CD4-positive, alpha-beta T cell (primary cell): ENCODE measurements around the gene KCNC2. TPM values are rescaled to one million over a fixed set of nuclear protein-coding genes. Genes with fewer than 3 reads are reported as not detected.

Experiments
- ATAC-seq: fragments of 200-7000 bp; cut with Tn5 transposase; one replicate; pipeline ENCODE4 v1.10.0; 2022; ENCODE audit warnings: mild to moderate bottlenecking; ENCODE audit not compliant: poor library complexity
- CTCF ChIA-PET: fragments of 350-600 bp; sonication (Branson Sonifier 250); formaldehyde crosslinking; loops from one replicate; lab custom pipeline; 2021; ENCODE audit warnings: antibody characterized with exemption, inconsistent platforms; lab: Charles Lee
- POLR2A ChIA-PET: fragments of 350-600 bp; sonication (Branson Sonifier 250); formaldehyde crosslinking; loops from one replicate; lab custom pipeline; 2021; ENCODE audit warnings: antibody characterized with exemption, inconsistent platforms; lab: Charles Lee
- DNase-seq, 14 experiments: peaks; one replicate each; pipeline ENCODE4 v3.0.0-alpha.2; 2013 to 2020; ENCODE audit warnings: mixed read lengths in 2 of 14
- H3K27ac ChIP-seq, 2 donors: one replicate each; pipeline versions ENCODE4 v1.5.1 to v1.7.0; 2013; ENCODE audit warnings: low read length in 2 of 2, low read depth in 1 of 2, mild to moderate bottlenecking in 1 of 2
- H3K27me3 ChIP-seq, 2 experiments: 1 replicate in 1 of 2; 2 replicates in 1 of 2; pipeline versions ENCODE4 v1.6.1 to v1.7.0; 2013; ENCODE audit warnings: low read length in 2 of 2, control low read depth in 1 of 2, mild to moderate bottlenecking in 1 of 2, moderate library complexity in 1 of 2; ENCODE audit not compliant: insufficient read depth in 2 of 2, control insufficient read depth in 1 of 2
- H3K36me3 ChIP-seq: one replicate; pipeline ENCODE4 v1.6.1; 2013; ENCODE audit warnings: low read length, control low read depth; ENCODE audit not compliant: insufficient read depth
- H3K4me1 ChIP-seq: one replicate; pipeline ENCODE4 v1.6.1; 2013; ENCODE audit warnings: low read length, control low read depth; ENCODE audit not compliant: insufficient read depth
- H3K4me3 ChIP-seq: one replicate; pipeline ENCODE4 v1.5.1; 2013; ENCODE audit warnings: mild to moderate bottlenecking, low read length, moderate library complexity
- H3K9me3 ChIP-seq, 2 experiments: 1 replicate in 1 of 2; 2 replicates in 1 of 2; pipeline versions ENCODE4 v1.6.1 to v1.7.0; 2013; ENCODE audit warnings: low read length in 2 of 2, mild to moderate bottlenecking in 2 of 2, control low read depth in 1 of 2, moderate library complexity in 1 of 2; ENCODE audit not compliant: control insufficient read depth in 1 of 2, insufficient read depth in 1 of 2
- H3K27ac Mint-ChIP-seq: one replicate; pipeline ENCODE4 v1.8.0; 2020; ENCODE audit warnings: mixed read lengths
- H3K27me3 Mint-ChIP-seq: one replicate; pipeline ENCODE4 v1.8.0; 2021; ENCODE audit warnings: mixed read lengths
- H3K36me3 Mint-ChIP-seq: one replicate; pipeline ENCODE4 v1.8.0; 2021; ENCODE audit warnings: low read depth, mixed read lengths
- H3K4me1 Mint-ChIP-seq: one replicate; pipeline ENCODE4 v1.8.0; 2021; ENCODE audit warnings: low read depth, mixed read lengths
- H3K4me3 Mint-ChIP-seq: one replicate; pipeline ENCODE4 v1.8.0; 2020; ENCODE audit warnings: mild to moderate bottlenecking, mixed read lengths
- H3K9me3 Mint-ChIP-seq: one replicate; pipeline ENCODE4 v1.8.0; 2020; ENCODE audit warnings: mixed read lengths
- CTCF ChIP-seq: fragments of 200-600 bp; IDR thresholded peaks from one replicate; pipeline ENCODE4 v1.8.0; 2022; ENCODE audit warnings: antibody characterized with exemption, mild to moderate bottlenecking
- intact Hi-C, 2 experiments: fragments of 100-400 bp; cut with DNase I in 1 of 2; cut with micrococcal nuclease in 1 of 2; formaldehyde crosslinking; loops; one replicate each; pipeline versions ENCODE4 v1.15.1 to v1.9.0; 2023 to 2025; cut with DNase I, micrococcal nuclease
- total RNA-seq, 174 experiments: library from RNA in 2 of 174; stranded (reverse) in 2 of 174; gene quantifications; one replicate each; pipeline ENCODE4 v1.2.3 and lab custom pipeline; 2021 to 2026

The KCNC2 gene
- total RNA-seq, 2 experiments from 2014 or later, result not detected

- H3K36me3 ChIP-seq, result no peaks in the 10 kb centered on the region
- H3K4me1 Mint-ChIP-seq, result no peaks in the 10 kb centered on the region
- no peak overlapping the region for H3K4me3 Mint-ChIP-seq
- no peaks in the 10 kb centered on the region for H3K4me1 ChIP-seq
- no peaks in the 10 kb centered on the region for H3K27me3 ChIP-seq
- H3K9me3 ChIP-seq, result no peaks in the 10 kb centered on the region
- POLR2A ChIA-PET, result no interaction called here
- no peaks in the 10 kb centered on the region for H3K27me3 Mint-ChIP-seq
- H3K9me3 Mint-ChIP-seq, result no peaks in the 10 kb centered on the region
- no peaks in the 10 kb centered on the region for H3K36me3 Mint-ChIP-seq
- TF ChIP-seq CTCF, result no peak
- CTCF ChIA-PET, result no interaction called here
- H3K27ac Mint-ChIP-seq, result no peak overlapping the region
- intact Hi-C loops, result no loop called here
- H3K27ac ChIP-seq, result no peak overlapping the region
- ATAC-seq (no peak), DNase-seq (peak in 2 of 14 experiments; percentile 3 to 5)
- H3K4me3 ChIP-seq, result no peak overlapping the region
Measured at GRCh38 chr12:75058228-75058627, 151.4 kb downstream of the KCNC2 start.

GRCh38 chr12:75048767-75049166 lies 160.9 kb downstream of the KCNC2 start:
- no peak for DNase-seq
- no peaks in the 10 kb centered on the region for H3K4me1 ChIP-seq
- ChIA-PET POLR2A (no interaction called here), CTCF (no interaction called here)
- no peak overlapping the region for H3K27ac ChIP-seq
- intact Hi-C loops, result no loop called here
- Mint-ChIP-seq H3K27ac (no peak overlapping the region), H3K4me1 (no peaks in the 10 kb centered on the region), H3K9me3 (no peaks in the 10 kb centered on the region), H3K4me3 (no peak overlapping the region), H3K36me3 (no peaks in the 10 kb centered on the region), H3K27me3 (no peaks in the 10 kb centered on the region)
- no peak for TF ChIP-seq CTCF
- H3K27me3 ChIP-seq, result no peaks in the 10 kb centered on the region
- no peaks in the 10 kb centered on the region for H3K9me3 ChIP-seq
- no peak overlapping the region for H3K4me3 ChIP-seq
- H3K36me3 ChIP-seq, result no peaks in the 10 kb centered on the region
- ATAC-seq, result no peak

- no peak for ATAC-seq
- no peak for DNase-seq
Measured at GRCh38 chr12:75047885-75048525, 161.6 kb downstream of the KCNC2 start.

More at GRCh38 chr12:75047885-75048525, 161.6 kb downstream of the KCNC2 start:
- H3K27ac ChIP-seq, result no peak overlapping the region
- intact Hi-C loops, result no loop called here
- H3K4me3 ChIP-seq, result no peak overlapping the region
- Mint-ChIP-seq H3K4me3 (no peak overlapping the region), H3K4me1 (no peaks in the 10 kb centered on the region), H3K27ac (no peak overlapping the region), H3K27me3 (no peaks in the 10 kb centered on the region), H3K36me3 (no peaks in the 10 kb centered on the region), H3K9me3 (no peaks in the 10 kb centered on the region)
- ChIA-PET POLR2A (no interaction called here), CTCF (no interaction called here)
- H3K36me3 ChIP-seq, result no peaks in the 10 kb centered on the region
- no peaks in the 10 kb centered on the region for H3K9me3 ChIP-seq
- no peaks in the 10 kb centered on the region for H3K27me3 ChIP-seq
- H3K4me1 ChIP-seq, result no peaks in the 10 kb centered on the region
- no peak for TF ChIP-seq CTCF
